ENCODE results near the gene UBASH3A. TPM values are rescaled to one million over a fixed set of nuclear protein-coding genes. Genes with fewer than 3 reads are reported as not detected.
"Not testable (repeated sequence)": the region's sequence is repeated elsewhere in the genome, so short reads cannot be mapped to it uniquely, and the experiment has no call there.

UBASH3A gene
- total and polyA plus RNA-seq, 5 donors = 0.07 to 0.29 (median 0.23) TPM

DNA sequence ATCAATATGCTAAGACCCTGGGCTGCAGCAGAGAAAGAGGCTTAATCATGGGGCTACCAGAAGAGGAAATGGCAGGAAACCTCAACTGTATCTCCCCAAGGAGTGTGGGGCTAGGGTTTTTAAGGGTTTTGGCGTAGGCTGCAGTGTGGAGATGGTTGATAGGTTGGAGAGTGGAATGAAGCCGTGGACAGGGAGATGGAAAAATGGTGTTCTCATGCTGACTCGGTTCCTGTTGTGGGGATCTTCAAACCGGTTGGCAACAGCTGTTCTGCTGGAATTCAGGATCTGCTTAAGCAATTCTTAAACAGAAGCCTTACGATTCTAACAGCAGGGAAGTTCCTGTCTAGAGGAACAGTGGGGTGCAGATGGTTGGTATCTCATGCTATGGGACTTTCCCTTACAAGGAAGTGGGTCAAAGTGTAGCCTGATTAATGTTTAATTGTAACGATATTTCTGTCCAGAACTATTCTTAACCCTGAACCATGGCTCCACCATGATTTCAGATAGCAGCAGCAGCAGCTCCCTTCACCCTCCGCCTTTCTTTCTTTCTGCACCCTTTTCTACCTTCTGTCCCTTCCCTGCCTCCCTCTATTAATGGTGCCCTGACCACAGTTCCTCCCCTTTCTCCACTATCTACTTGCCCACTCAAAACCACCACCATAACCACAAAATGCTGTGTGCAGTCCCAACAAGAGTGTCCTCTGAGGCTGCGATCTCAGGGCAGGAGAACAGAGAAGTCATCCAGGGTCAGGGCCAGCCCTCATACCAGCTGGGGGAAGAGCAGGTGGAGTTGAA, 61.5 kb downstream of the UBASH3A start:
- Histone ChIP-seq H3K27ac (ENCODE audit: low read length) (no peak overlapping the region), H3K4me3 (ENCODE audit: low read length) (no peak overlapping the region), H3K9me3 (ENCODE audit: control insufficient read depth, low read length) (no peaks in the 10 kb centered on the region), H3K4me1 (ENCODE audit: control insufficient read depth, insufficient read depth, low read length) (no peaks in the 10 kb centered on the region), H3K27me3 (ENCODE audit: control insufficient read depth, insufficient read depth) (no peaks in the 10 kb centered on the region)
- DNase-seq (no peak), ATAC-seq (no peak)
- 46% methylated on average over 8 of the region's 8 CpGs for WGBS
- intact Hi-C loops (cut with DNase I) = no loop called here

DNA sequence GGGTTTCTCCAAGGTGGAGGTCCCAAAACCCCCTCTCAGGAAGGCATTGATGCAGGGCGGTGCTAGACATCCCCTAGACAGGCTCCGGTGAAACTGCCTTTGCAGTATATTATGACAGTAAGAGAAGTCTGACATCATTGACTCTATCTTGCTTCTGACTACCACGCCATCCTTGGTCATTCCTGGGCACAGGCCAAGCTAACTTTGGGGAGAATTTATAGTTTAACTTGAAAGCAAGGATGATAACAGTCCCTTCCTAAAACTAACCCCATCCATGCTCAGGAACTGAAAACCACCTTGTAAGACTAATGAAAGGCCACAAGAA, 62.1 kb downstream of the UBASH3A start:
- Histone ChIP-seq H3K27ac (ENCODE audit: low read length) (no peak overlapping the region), H3K4me1 (ENCODE audit: control insufficient read depth, insufficient read depth, low read length) (no peaks in the 10 kb centered on the region), H3K4me3 (ENCODE audit: low read length) (no peak overlapping the region), H3K9me3 (ENCODE audit: control insufficient read depth, low read length) (no peaks in the 10 kb centered on the region), H3K27me3 (ENCODE audit: control insufficient read depth, insufficient read depth) (no peaks in the 10 kb centered on the region)
- DNase-seq = no peak
- no peak for ATAC-seq
- intact Hi-C loops (cut with DNase I) = no loop called here
- WGBS = 85% methylated on average over 3 of the region's 3 CpGs

DNA sequence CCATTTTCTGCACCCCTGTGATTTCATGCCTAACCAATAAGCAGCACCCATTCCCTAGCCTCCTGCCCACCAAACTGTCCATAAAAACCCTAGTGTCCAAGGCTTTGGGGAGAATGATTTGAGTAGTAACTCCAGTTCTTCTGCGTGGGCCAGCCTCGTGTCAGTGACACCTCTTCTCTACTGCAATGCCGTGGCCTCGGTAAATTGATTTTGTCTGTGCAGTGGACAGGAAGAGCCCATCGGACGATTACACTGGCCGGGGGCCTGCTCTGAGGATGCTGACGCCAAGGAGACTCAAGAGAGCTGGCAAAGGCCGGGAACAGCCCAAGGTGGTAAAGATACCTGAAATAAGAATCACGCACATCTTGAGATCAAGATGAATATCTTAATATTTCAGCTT, 63.0 kb downstream of the UBASH3A start:
- H3K27ac ChIP-seq (ENCODE audit: low read length) = no peak overlapping the region
- no peak for DNase-seq

DNA sequence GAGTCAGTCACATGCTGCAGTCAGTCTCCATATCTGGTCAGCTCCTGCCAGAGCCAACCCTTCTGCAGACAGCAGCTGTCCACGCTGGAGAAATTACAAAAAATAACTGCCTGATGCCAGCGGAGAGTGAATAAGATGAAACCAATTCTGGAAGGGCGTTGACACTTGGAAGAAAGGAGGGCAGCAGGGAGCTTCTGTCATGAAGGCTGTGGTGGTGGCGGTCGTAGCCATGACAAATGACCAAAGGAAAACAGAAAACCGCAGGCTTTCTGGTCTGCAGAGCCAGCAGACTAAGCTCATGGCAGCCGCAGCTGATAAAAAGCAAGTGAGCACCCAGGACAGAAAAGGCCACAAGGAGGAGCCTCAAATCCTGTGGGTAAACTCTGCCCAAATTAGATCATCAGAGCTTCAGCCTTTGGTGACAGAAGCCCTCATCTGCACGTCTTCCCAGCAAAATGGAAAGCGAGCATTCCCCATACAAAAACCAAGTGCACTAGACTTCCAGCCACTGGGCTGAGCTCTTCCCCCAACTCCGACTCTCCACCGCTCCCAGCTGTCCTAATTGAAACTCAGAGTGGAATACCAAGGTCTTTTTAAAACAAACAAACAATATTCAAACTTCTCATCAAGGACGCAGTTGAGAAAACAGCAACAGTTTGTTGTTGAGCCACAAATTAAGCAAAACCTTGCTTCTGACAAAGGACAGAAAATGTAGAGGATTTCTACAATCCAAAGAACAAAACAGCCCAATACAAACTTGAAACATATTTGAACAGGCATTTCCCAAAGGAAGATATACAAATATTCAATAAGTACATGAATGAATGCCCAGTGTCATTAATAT, 63.7 kb downstream of the UBASH3A start:
- H3K9me3 ChIP-seq (ENCODE audit: control insufficient read depth, low read length) = no peaks in the 10 kb centered on the region
- intact Hi-C loops (cut with DNase I) = no loop called here
- H3K4me3 ChIP-seq (ENCODE audit: low read length) = no peak overlapping the region
- no peaks in the 10 kb centered on the region for H3K4me1 ChIP-seq (ENCODE audit: control insufficient read depth, insufficient read depth, low read length)
- no peak overlapping the region for H3K27ac ChIP-seq (ENCODE audit: low read length)
- DNase-seq (no peak), ATAC-seq (peak; percentile 25 to 48)
- H3K27me3 ChIP-seq (ENCODE audit: control insufficient read depth, insufficient read depth) = no peaks in the 10 kb centered on the region
- WGBS = 38% methylated on average over 12 of the region's 12 CpGs

More for the DNA sequence above, 63.0 kb downstream of the UBASH3A start:
- no peak overlapping the region for H3K4me3 ChIP-seq (ENCODE audit: low read length)
- H3K27me3 ChIP-seq (ENCODE audit: control insufficient read depth, insufficient read depth) = no peaks in the 10 kb centered on the region
- WGBS = 86% methylated on average over 10 of the region's 10 CpGs
- H3K9me3 ChIP-seq (ENCODE audit: control insufficient read depth, low read length) = no peaks in the 10 kb centered on the region
- H3K4me1 ChIP-seq (ENCODE audit: control insufficient read depth, insufficient read depth, low read length) = no peaks in the 10 kb centered on the region
- intact Hi-C loops (cut with DNase I) = no loop called here
- ATAC-seq = no peak

DNA sequence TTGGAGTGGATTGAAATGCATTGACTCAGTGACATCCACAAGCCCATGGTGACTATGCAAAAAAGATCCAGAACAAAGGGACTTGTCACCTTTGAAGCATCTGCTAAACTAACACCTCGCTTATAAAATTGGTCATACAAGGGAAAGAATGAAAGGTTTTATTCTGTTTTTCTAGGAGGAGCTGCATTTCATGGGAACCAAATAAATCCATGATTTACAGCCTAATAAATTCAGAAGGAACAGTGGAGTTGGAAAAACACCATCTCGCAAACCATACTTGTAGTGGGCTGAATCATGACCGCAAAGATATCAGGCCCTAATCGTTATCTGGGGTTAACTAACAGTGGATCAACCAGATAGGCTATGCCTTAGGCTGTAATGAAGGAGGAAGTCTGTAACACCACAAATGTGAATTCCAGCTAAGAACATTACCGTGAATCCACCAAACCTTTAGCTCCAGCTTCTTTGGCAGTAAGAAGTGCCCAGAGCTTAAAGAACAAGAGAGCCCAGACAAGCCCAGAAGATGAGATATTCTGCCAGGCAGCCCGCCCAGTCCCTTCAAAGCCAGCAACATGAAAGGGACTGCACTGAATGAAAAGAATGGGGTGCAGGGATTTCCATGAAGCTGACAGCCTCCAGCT, 64.9 kb downstream of the UBASH3A start:
- H3K27me3 ChIP-seq (ENCODE audit: control insufficient read depth, insufficient read depth) = no peaks in the 10 kb centered on the region
- no peaks in the 10 kb centered on the region for H3K4me1 ChIP-seq (ENCODE audit: control insufficient read depth, insufficient read depth, low read length)
- no peak overlapping the region for H3K27ac ChIP-seq (ENCODE audit: low read length)
- DNase-seq (no peak), ATAC-seq (no peak)
- no peak overlapping the region for H3K4me3 ChIP-seq (ENCODE audit: low read length)
- intact Hi-C loops (cut with DNase I) = no loop called here
- no peaks in the 10 kb centered on the region for H3K9me3 ChIP-seq (ENCODE audit: control insufficient read depth, low read length)
- WGBS = 76% methylated on average over 6 of the region's 6 CpGs

DNA sequence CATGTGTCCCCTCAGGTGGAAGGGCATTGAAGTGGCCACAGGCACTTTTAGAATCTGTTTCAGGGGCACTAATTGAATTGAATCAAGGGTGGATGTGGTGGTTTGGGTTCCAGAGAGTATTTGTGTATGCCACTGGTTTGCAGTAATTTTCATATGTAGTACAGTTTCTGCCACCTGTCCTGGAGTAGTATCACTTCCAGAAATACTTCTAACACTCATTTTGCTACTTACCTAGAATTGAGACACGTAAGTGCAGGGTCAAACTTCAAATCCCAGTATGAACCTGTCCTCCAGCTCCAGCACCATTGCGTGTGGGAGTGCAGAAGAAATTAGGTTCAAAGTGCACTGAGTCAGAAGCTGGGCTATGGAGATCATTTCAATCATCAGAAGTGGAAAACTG, 65.6 kb downstream of the UBASH3A start:
- WGBS = 85% methylated on average over 2 of the region's 2 CpGs
- intact Hi-C loops (cut with DNase I) = no loop called here
- no peaks in the 10 kb centered on the region for H3K9me3 ChIP-seq (ENCODE audit: control insufficient read depth, low read length)
- ATAC-seq (no peak), DNase-seq (no peak)
- no peak overlapping the region for H3K27ac ChIP-seq (ENCODE audit: low read length)
- no peak overlapping the region for H3K4me3 ChIP-seq (ENCODE audit: low read length)
- no peaks in the 10 kb centered on the region for H3K27me3 ChIP-seq (ENCODE audit: control insufficient read depth, insufficient read depth)
- H3K4me1 ChIP-seq (ENCODE audit: control insufficient read depth, insufficient read depth, low read length) = no peaks in the 10 kb centered on the region

DNA sequence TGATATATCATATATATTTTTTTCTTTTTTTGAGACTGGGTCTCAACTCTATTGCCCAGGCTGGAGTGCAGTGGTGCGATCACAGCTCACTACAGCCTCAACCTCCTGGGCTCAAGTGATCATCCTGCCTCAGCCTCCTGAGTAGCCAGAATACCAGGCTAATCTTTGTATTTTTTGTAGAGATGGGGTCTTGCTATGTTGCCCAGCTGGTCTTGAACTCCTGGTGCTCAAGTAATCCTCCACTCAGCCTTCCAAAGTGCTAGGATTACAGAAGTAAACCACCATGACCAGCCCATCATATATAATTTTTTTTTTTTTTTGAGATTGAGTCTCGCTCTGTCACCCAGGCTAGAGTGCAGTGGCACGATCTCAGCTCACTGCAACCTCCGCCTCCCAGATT, 66.0 kb downstream of the UBASH3A start:
- H3K27me3 ChIP-seq (ENCODE audit: control insufficient read depth, insufficient read depth); DNase-seq; H3K4me1 ChIP-seq (ENCODE audit: control insufficient read depth, insufficient read depth, low read length); ATAC-seq; H3K9me3 ChIP-seq (ENCODE audit: control insufficient read depth, low read length); H3K27ac ChIP-seq (ENCODE audit: low read length); H3K4me3 ChIP-seq (ENCODE audit: low read length); intact Hi-C loops (cut with DNase I): not testable (repeated sequence)
- WGBS = 97% methylated on average over 4 of the region's 4 CpGs

DNA sequence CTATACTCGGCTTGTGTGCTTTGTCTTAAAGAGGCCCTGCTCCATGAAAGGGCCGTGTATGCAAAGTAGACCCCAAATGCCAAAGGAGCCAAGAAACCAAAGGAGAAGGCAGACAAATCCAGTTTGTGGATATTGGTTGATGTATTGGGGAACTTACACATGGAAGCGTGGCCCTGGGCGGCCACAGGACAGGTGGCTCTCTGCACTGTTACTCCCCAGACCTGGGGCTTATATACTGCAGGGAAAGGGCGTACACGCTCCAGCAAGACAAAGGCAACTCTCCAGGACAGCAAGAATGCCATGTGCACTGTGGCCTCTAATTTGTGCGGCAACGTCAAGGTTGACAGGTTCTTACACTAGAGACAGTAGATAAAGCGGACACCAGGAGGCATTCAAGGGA, 67.5 kb downstream of the UBASH3A start:
- no peaks in the 10 kb centered on the region for H3K9me3 ChIP-seq (ENCODE audit: control insufficient read depth, low read length)
- intact Hi-C loops (cut with DNase I) = no loop called here
- no peaks in the 10 kb centered on the region for H3K27me3 ChIP-seq (ENCODE audit: control insufficient read depth, insufficient read depth)
- H3K4me3 ChIP-seq (ENCODE audit: low read length) = no peak overlapping the region
- DNase-seq (no peak), ATAC-seq (no peak)
- 89% methylated on average over 9 of the region's 9 CpGs for WGBS
- no peak overlapping the region for H3K27ac ChIP-seq (ENCODE audit: low read length)
- H3K4me1 ChIP-seq (ENCODE audit: control insufficient read depth, insufficient read depth, low read length) = no peaks in the 10 kb centered on the region

DNA sequence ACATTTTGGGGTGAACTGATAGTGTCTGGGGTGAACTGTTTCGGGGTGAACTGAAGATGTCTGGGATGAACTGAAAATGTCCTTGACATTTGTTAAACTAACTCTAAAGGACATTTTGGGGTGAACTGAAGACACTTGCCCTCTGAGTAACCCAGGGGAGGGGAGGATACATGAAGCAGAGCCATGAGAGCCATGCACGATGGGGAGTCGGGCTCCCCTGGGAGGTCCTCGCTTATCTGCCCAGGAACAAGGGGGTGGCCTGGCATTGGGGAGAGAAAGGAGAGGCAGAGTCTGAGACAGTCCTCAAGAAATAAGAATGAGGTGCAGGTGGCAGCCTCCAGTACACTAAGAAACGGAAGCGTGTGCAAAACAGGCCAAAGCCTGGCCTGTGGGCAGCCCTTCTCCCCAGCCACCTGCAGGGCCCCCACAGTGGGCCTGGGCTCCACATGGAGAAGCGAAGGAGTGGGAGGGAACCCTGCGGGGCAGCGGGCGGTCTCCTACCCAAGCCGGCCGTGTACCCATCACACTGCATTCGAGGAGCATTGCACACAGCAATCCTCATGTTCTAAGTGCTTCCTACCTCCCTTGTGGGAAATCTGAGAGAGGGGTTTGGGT, 68.1 kb downstream of the UBASH3A start:
- no peak for ATAC-seq
- DNase-seq = no peak
- WGBS = 89% methylated on average over 13 of the region's 13 CpGs
- no peak overlapping the region for H3K27ac ChIP-seq (ENCODE audit: low read length)
- no peak overlapping the region for H3K4me3 ChIP-seq (ENCODE audit: low read length)
- H3K4me1 ChIP-seq (ENCODE audit: control insufficient read depth, insufficient read depth, low read length) = no peaks in the 10 kb centered on the region
- intact Hi-C loops (cut with DNase I) = no loop called here
- no peaks in the 10 kb centered on the region for H3K27me3 ChIP-seq (ENCODE audit: control insufficient read depth, insufficient read depth)
- no peaks in the 10 kb centered on the region for H3K9me3 ChIP-seq (ENCODE audit: control insufficient read depth, low read length)

DNA sequence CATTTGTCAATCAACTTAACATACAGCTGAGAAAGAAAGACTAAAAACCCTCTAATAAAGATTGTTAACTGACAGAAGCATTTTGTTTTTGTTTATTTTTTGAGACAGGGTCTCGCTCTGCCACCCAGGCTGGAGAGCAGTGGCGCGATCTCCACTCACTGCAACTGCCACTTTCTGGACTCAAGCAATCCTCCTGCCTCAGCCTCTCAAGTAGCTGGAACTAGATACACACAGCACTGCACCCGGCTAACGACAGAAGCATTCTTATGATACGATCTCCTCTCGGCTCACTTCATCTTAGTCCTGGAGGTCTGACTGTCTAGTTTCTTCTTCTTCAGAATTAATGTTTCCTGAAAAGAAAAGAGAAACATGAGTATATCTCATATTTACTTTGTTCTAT, 68.8 kb downstream of the UBASH3A start:
- 72% methylated on average over 7 of the region's 7 CpGs for WGBS
- no peak for ATAC-seq

More for the DNA sequence above, 68.8 kb downstream of the UBASH3A start:
- Histone ChIP-seq H3K4me1 (ENCODE audit: control insufficient read depth, insufficient read depth, low read length) (no peaks in the 10 kb centered on the region), H3K9me3 (ENCODE audit: control insufficient read depth, low read length) (no peaks in the 10 kb centered on the region), H3K4me3 (ENCODE audit: low read length) (no peak overlapping the region), H3K27me3 (ENCODE audit: control insufficient read depth, insufficient read depth) (no peaks in the 10 kb centered on the region), H3K27ac (ENCODE audit: low read length) (no peak overlapping the region)
- intact Hi-C loops (cut with DNase I) = no loop called here
- no peak for DNase-seq

All from right cardiac atrium (tissue), 5 donors.